CD1c-positive myeloid dendritic cell (primary cell): Measurements from ENCODE around the gene ERBIN.
A peak's percentile ranks its signal among the peaks of the same experiment; 100 is the strongest.
"Not testable (repeated sequence)": the region's sequence is repeated elsewhere in the genome, so short reads cannot be mapped to it uniquely, and the experiment has no call there.

ENCODE experiments used
- DNase-seq: peaks from one replicate; pipeline ENCODE4 v3.0.0-alpha.2; 2016; ENCODE audit errors: extremely low spot score

The ERBIN gene

DNA sequence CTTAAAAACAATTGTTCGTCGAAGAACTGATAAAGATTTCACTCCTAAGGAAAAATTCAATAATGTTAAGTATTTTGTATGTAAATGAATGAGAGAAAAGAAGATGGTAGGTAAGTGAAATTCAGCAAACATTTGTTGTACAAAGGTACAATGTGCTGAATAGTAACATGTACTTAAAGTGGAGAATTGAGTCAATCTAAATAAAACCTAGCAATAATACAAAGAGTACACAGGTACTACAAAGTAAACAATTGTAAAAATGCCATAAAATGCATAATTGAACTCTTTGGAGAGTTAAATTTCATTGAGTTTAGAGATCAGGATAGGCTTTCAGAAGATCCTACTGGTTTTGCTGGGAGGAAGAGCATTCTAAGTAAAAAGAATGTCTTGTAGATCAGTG, 82.9 kb downstream of the ERBIN start:
- no peak for DNase-seq

DNA sequence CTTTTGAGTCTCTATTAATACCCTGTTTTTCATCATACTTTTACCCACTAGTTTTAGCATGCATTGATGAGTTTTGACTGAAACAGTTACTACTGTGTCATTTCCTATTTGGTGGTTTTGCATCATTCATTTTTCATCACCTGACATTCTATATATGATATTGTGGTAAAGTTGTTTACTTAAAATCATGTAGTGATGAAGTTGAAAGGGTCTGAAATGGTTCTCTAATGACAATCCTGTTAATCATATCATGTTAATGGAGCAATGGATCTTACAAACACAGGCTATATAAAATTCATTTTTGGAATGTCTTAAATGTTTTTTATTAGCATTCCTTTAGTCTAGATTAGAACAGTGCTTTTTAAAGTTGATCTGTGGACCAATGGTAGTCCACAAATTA, 84.1 kb downstream of the ERBIN start:
- DNase-seq: no peak

DNA sequence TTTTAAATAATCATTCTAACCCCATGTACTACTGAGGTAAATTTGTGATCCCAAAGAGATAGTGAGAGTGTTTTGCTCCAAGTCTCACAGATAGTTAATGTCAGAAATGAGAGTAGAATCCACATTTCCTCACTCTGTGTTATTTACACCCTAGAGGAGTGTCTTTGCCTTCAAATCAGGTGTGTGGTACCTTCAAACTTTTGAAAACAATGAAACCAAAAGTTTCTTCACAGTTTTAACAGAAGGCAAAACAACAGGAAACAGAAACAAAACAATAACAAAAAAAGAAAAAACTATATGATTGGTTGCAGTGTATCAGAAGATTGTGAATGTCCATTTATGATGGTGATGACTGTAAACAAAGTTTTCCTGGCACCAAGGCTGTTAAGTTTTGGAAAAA, 85.9 kb downstream of the ERBIN start:
- no peak for DNase-seq

DNA sequence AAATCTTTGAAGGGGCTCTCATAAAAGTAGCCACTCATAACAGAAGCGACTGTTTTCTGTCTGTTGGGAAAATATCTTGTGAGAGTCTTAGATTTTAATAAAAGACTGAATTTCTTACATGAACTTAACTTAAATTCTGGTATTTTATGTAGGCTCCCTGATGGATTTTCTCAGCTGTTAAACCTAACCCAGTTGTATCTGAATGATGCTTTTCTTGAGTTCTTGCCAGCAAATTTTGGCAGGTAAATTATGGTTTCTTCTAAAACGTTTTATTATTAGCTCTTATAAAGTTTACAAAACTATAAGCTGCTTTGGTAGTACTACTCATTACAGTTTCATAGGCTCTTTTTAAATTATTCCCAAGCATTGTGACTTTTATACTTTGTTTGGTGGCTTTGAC, 87.0 kb downstream of the ERBIN start:
- no peak for DNase-seq

DNA sequence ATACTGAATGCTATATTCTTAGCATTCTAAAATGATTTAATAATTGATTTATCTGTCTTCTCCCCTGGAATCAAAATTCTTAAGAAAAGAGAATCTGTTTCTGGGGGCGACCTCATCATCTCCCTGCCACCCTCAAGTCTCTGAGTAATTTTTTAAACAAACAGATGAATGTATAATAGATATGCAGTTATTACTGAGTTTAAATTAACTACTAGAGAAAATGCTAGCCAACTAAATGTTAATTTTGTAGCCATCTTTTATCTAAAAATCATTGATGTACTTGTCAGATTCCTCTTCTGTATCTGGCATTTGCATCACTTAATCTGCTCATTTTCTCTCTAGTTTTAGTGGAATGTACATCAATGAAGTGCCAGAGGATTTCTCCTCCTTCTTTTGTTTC, 87.5 kb downstream of the ERBIN start:
- no peak for DNase-seq

DNA sequence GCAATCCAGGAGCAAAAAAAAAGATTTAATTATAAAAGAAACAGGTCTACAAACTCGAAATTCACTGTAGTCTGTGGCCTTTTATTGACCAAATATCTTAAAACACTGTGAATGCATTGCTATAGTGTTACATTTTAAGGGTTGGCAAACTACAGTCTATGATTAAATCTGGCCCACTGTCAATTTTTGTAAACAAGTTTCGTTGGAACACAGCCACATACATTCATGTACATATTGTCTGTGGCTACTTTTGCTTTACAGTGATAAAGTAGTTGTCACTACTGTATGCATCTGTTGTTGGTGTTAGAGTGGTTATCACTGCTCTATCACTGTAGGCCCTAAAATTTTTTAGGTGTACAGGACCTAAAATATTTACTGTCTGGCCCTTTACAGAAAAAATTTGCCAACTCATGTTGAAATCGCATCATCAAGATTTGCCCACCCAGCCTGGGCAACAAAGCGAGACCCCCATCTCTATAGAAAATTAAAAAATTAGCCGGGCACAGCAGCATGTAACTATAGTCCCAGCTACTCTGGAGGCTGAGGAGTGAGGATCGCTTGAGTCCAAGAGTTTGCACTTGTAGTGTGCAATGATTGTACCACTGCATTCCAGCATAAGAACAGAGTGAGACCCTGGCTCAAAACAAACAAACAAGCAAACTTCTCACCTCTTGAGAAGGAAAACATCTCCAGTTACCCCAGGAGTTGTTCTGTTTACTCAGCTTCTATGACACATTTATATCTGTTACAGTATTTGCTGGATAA, 89.0 kb downstream of the ERBIN start:
- no peak for DNase-seq

DNA sequence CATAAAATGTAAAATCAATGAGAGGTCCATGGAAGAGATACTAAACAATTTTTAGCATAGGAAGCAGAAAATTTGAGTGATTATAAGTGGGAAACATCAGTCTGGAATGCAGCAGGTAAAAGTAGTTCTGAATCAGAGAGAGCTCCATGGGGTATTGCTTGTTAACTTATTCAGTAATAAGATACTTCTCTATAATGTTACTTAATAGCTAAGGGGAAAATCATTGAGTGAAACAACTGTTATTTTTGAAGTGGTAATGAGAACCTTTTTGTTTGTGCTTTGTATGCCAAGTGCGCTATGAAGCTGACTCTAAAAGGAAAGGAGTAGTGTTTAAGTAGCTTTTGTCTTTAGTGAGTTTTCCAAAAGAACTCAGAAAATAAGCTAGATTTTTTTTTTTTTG, 95.2 kb downstream of the ERBIN start:
- no peak for DNase-seq

DNA sequence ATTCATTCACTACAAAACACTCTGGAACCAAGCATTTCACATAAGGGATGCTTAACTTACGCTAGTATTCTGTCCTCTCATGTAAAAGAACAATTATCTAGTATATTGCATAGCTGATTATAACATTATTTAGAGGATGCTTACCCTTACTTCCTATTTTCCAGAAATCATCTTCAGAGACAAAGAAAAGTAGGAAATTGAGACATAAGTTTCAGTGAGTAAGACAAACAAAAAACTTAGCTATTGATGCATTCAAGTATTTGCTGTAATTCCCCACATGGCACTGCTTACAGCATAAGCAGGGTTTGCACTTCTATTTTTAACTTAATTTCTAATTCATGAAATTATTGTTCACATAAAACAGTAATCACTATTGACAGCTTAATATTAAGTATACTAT, 112.9 kb downstream of the ERBIN start:
- peak; percentile 5 for DNase-seq

DNA sequence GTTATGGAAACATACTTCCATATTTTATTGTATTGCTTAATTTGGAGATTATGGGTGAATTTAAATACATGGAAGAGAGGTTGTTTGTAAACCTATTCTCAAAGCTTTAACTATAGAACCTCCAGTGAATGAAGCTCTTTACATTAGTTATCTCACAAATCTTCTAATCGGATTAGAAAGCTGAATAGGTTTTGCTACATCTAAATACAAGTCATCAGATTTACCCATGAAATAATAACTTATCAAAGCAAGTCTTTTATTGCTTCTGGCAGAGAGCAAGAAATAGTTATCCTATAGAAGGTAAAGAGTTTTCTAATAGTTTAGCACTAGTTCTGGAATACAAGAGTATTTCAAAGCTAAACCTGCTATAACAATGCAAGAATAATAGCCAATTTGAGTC, 113.3 kb downstream of the ERBIN start:
- no peak for DNase-seq

DNA sequence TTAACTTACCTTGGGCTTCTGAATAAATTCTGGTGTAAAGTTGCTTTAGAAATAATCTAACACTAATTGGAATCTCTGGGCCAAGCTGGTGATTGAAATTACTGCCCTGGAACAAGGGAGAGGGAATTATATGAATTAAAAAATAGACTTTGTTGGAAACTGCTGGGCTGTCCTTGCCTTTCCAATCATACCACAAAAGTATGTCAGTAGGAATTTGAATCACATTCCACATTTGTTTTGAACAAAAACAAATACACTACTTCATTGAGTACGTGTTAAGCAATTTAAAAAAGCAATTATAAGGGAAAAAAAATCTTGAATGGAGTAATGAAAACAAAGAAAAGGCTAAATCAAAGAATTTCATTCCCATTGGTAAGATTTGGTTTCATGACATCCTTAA, 115.3 kb downstream of the ERBIN start:
- no peak for DNase-seq

DNA sequence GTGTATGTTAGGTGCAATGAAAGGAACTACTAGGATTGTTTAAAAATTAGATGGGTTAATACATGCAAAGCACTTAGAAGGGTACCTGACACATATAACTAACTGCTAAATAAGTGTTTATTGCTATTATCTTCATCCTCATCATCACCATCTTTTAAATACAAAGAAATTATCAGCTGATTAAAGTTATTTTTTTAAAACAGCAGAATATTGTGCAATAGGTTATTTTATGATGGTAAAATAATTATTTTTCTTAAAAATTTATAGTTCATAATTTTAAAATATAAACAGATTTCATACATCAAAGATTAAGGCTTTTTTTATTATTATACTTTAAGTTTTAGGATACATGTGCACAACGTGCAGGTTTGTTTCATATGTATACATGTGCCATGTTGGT, 130.9 kb downstream of the ERBIN start:
- no peak for DNase-seq

DNA sequence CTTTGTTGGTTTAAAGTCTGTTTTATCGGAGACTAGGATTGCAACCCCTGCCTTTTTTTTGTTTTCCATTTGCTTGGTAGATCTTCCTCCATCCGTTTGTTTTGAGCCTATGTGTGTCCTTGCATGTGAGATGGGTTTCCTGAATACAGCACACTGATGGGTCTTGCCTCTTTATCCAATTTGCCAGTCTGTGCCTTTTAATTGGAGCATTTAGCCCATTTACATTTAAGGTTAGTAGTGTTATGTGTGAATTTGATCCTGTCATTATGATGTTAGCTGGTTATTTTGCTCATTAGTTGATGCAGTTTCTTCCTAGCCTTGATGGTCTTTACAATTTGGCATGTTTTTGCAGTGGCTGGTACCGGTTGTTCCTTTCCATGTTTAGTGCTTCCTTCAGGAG, 134.9 kb downstream of the ERBIN start:
- not testable (repeated sequence) for DNase-seq

DNA sequence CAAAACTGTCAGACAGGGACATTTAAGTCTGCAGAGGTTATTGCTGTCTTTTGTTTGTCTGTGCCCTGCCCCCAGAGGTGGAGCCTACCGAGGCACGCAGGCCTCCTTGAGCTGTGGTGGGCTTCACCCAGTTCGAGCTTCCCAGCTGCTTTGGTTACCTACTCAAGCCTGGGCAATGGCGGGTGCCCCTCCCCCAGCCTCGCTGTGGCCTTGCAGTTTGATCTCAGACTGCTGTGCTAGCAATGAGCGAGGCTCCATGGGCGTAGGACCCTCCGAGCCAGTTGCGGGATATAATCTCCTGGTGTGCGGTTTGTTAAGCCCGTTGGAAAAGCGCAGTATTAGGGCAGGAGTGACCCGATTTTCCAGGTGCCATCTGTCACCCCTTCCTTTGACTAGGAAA, 136.7 kb downstream of the ERBIN start:
- DNase-seq: not testable (repeated sequence)

DNA sequence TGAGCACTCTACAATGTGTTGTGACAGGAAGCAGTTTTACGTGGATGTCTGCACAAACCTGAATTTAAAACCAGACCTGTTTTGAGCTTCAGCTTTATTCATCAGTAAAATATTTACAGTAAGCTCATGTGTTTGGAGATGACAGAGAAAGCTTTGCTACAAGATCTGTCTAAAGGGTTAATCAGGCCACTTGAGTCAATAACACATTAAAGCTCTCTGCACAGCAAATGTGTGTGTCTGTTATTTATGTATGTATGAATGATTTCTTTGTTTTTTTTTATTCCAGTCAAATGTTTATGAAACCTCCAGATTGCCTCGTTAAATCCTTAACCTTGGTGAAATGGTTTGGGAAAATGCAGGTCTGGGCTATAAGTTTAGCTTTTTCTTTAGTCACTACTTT, 140.5 kb downstream of the ERBIN start:
- DNase-seq: no peak

DNA sequence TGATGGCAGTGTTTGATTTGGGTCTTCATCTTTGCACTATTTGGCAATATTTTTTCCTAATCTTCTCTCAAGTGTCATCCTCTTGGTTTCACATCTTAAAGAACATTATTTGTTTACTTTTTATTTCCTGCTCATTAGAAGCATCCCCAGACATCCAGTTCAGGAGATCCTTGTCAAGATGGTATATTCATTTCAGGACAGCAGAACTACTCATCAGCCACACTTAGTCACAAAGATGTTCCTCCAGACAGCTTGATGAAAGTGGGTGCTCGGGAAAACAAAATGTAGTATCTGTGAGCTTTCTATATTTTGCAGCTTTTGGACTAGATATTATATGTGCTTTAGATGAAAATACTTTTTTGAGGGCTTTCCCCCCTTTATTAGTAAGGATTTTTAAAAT, 145.7 kb downstream of the ERBIN start:
- no peak for DNase-seq

DNA sequence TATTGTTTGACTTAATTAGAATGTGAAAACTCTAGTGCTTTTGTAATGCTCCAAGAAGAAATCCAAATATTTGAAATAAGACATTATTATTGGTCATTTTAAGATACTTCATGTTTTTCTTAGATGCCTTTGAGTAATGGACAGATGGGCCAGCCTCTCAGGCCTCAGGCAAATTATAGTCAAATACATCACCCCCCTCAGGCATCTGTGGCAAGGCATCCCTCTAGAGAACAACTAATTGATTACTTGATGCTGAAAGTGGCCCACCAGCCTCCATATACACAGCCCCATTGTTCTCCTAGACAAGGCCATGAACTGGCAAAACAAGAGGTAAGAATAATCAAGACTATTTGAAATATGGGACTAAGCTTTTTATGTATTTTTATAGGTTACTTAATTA, 148.5 kb downstream of the ERBIN start:
- DNase-seq: no peak

DNA sequence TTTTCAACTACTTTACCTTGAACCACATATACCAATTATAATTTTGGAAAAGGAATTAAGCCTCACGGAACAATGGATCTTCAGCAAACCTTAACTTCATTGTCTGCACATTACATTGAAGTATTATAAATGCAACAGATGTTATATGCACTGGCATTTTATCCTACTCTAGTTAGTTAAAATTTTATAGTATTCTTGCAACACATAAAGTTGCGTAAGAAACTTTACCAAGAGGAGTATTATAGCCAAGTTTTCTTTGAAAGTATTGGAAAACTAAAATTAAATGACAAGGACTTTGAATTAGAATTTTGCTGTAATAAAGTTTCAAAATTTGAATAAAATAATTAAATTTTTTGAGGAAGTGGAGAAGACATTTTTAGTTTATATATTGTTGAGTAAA, 154.3 kb downstream of the ERBIN start:
- DNase-seq: no peak

DNA sequence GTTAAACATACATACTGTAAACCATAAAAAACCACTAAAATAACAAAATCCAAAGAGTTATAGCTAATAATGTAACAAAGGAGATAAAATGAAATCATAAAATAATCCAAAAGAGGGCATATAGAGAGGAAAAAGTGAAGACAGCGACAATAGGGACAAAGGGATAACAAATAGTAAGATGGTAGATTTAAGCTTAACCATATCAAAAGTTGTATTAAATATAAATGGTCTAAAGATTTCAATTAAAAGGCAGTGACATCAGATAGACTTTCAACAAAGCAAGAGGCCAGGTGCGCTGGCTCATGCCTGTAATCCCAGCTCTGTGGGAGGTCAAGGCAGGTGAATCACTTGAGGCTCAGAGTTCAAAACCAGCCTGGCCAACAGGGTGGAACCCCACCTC, 163.0 kb downstream of the ERBIN start:
- DNase-seq: no peak

DNA sequence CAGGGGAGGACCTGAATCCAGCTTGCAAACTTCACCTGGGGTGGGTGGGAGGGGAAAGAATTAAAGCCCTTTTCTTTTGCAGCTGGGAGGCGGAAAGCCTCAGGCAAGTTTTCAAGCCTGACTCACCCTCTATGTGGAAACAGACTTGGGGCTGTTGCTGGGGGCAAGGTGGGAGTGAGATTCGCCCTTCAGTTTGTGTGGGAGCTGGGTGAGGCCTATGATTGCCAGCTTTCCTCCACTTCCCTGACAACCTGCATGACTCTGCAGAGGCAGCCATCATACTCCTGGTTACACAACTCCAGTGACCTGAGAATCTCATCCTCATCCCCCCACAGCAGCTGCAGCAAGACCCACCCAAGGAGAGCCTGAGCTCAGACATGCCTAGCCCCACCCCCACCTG, 174.5 kb downstream of the ERBIN start:
- no peak for DNase-seq

DNA sequence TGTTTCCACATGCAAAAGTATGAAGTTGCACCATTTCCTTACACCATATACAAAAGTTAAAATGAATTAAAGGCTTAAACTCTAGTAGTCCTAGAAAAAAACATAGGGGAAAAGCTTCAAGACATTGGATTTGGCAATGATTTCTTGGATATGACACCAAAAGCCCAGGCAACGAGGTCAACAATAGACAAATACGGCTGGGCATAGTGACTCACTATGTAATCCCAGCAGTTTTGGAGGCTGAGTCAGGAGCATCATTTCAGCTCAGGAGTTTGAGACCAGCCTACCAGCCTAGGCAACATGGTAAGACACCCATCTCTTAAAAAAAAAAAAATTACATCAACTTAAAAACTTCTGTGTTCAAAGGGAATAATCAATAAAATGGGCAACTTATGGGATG, 186.8 kb downstream of the ERBIN start:
- no peak for DNase-seq

DNA sequence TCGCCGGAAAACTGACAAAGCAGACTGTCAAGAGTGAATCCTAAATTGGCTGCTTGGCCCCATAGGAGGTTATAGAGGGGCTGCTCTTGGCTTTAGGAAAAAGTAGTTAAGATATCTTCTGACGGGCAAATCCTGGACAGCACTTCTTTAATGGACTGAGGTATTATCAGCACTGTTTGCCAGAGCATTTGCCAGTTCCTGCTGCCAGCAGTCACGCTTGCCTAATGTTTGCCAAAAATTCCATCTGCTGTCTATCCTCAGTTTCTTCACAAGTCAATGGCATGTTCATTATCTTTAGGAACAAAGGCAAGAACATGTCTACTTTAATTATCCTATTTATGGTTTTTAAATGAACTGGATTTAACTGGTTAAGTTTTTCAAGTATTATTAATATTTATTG, 191.9 kb downstream of the ERBIN start:
- DNase-seq: no peak

DNA sequence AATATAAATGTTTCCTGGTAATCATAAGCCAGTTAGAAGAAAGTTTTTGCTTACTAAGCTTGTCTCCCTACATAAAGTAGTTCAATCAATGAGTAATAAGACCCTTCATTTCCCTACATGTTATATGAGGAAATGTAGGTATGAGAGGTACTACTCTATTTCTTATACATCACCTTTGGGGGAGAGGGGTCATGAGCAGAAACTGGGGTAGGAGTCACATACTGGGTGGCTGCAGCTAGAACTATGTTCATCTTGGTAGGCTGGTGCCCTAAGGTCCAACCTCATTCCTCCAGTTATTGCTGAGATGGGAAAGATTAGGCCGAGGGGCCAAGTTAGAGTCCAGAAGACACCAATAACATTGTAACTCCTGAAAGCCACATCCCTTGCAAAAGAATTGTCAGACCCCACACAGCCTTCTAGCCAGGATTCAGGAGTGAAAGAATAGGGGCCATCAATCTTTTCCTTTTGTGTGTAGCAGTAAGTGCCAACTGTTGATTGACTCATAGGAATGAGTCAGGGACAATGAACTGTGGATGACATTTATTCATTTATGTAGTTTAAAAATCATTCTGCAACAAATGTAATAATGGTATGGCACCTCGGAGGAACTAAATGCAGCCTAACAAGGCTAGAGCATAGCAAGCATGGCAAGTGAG, 196.1 kb downstream of the ERBIN start:
- DNase-seq: no peak

DNA sequence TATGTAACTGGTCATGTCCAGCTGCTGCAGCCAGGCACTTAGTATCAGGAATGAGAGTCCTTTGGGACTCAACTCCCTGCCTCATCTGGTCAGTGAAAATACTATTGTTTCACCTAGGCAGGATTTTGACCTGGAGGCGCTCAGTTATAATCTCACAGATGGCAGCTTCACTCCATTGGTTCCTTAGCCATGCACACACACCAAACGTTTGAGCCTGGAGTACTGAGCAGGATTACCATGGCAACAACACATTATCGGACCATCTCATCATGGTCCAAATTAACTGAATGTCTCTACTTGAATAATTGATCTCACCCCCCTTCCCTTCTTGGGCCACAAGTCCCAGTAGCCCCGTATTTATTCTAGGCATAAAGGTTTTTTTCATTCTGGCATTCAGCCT, 202.8 kb downstream of the ERBIN start:
- no peak for DNase-seq

DNA sequence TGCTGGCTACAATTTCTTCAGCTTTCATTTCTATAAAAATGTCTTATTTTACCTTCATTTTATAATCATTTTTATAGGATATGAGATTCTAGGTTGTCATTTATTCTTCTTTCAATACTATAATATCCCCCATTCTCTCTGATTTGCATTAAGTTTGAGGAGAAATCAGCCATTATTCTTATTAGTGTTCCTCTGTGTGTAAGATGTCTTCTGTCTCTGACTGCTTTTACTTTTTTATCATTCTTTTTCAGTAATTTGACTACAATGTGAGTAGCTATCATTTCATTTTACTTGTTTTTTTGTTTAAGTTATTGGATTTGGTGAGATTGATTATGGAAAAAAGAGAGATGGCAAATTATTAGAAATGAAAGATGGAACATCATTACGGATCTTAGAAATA, 204.1 kb downstream of the ERBIN start:
- DNase-seq: no peak
